GM21528 (cell line): ENCODE data around the gene PITPNC1.
"Not testable (repeated sequence)": the region's sequence is repeated elsewhere in the genome, so short reads cannot be mapped to it uniquely, and the experiment has no call there.

Experiments
- ATAC-seq: cut with Tn5 transposase; IDR thresholded peaks from one replicate; pipeline ENCODE4 v1.9.1; 2021; ENCODE audit warnings: mild to moderate bottlenecking, moderate library complexity; ENCODE audit not compliant: unreplicated experiment, low FRiP score

PITPNC1 gene

DNA sequence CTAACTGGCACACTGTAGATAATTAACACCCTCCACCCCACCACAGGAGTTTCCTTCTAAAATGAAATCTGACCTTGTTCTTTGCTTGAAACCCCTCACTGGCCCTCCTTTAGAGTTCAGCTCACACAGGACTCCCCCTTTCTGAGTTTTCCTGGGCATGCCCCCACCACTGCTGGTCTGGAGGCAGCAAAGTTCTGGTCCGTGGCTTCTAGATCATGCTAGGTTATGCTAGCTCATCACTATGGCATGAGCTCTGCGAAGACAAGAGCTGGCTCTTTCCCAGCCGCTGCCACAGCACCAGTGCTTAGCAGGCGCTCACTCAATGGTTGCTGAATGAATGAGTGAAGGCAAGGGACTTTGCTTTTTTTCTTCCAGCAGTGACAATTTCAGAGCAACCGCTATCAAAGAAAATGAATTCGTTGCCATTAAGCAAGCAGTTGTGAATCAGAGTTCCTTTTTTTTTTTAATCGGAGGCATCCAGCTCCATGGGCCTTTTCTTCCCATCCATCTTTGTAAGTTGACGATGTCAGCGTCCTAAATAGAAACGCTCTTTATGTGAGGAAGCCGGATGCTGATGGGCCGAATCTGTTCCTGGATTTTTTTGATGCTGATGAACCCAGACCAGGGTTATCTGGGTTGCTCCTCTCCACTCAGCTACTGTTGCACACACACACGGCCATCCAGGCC, 259.9 kb downstream of the PITPNC1 start:
- ATAC-seq: no peak

- no peak for ATAC-seq
Measured at GRCh38 chr17:67637901-67638641, 261.0 kb downstream of the PITPNC1 start.

GRCh38 chr17:67638871-67639270, 261.8 kb downstream of the PITPNC1 start:
- ATAC-seq: no peak

- ATAC-seq: no peak
Measured at GRCh38 chr17:67639555-67639954, 262.5 kb downstream of the PITPNC1 start.

DNA sequence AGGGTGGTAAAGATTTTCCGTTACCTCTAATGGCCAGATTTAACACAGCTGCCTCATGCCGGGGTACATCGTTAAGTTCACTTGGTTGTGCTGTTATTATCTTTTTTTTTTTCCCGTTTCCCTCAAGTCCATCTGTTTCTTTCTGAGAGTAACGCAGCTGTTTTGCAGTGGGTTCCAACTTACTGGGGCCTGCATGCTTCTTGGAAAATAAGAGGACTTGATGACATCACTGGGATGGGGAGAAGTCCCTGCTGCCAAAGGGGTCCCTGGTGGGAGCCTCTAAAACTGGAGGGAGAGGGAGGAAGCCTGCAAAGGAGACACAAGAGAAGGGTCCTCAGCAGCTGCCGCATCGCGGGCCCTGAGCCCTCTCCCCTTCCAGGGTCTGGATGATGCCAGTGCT, 262.9 kb downstream of the PITPNC1 start:
- ATAC-seq: no peak

DNA sequence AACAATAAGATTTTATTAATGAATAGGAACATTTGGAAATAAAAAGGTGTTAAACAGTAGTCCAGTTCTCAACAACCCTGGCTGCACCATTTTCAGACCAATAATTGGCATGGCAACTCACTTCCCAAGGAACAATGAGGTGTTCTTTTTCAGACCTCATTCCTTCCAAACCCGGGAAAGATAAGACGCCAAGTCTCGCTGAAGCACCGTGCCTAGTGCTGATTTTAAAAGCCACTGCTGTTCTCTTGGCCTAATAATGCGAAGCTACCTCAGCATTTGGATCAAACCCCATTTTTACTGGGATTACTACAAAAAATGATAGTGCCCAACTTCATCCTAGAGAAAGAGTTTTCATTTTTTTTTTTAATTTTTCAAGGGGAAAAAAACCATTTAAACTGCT, 265.4 kb downstream of the PITPNC1 start:
- ATAC-seq: no peak

DNA sequence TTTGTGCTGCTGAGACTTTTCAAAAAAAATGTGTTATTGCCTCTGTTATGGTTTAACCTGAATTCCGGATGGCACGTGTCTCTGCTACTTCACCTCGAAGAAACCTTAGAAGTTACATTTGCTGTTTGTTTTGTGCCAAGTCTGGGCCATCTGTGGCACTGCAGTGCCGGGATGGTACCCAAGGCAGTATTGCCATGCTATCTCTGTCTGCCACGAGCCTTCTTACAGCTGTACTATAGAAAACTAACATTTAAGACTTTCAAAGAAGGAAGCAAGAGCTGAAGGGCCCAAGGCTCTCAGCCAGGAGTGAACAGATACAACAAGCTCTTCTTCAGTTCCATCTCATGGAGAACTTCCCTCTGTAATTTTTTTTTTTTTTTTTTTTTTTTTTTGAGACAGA, 267.0 kb downstream of the PITPNC1 start:
- no peak for ATAC-seq

DNA sequence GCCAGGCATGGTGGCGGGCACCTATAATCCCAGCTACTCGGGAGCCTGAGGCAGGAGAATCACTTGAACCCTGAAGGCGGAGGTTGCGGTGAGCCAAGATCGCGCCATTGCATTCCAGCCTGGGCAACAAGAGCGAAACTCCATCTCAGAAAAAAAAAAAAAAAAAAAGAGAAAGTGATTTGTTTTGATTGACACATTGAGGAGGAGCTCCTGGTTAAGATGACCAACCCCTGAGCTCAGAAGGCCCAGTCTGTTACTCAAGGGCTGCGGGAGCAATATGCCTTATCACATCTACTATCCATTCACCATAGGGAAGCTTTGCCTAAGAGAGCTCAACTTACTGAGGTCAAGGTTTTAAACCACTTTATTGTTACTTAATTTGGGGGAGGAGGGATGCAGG, 268.1 kb downstream of the PITPNC1 start:
- not testable (repeated sequence) for ATAC-seq

DNA sequence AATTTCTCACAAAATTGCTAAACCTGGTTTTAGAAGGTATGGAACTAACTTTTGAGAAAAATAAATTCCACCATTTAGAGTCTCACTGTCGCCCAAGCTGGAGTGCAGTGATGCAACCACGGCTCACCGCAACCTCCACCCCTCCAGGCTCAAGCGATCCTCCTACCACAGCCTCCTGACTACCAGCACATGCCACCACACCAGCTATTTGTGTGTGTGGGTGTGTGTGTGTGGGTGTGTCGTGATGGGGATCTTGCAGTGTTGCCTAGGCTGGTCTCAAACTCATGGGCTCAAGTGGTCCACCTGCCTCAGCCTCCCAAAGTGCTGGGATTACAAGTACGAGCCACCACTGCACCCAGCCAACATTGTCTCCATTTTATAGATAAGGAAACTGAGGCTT, 269.4 kb downstream of the PITPNC1 start:
- no peak for ATAC-seq

- ATAC-seq: no peak
Measured at GRCh38 chr17:67647482-67647881, 270.4 kb downstream of the PITPNC1 start.

- ATAC-seq: no peak
Measured at GRCh38 chr17:67648032-67648905, 271.2 kb downstream of the PITPNC1 start.

- not testable (repeated sequence) for ATAC-seq
Measured at GRCh38 chr17:67648906-67649295, 271.8 kb downstream of the PITPNC1 start.

GRCh38 chr17:67649891-67650290, 272.8 kb downstream of the PITPNC1 start:
- ATAC-seq: no peak

GRCh38 chr17:67651218-67651579, 274.1 kb downstream of the PITPNC1 start:
- not testable (repeated sequence) for ATAC-seq

GRCh38 chr17:67652433-67652832, 275.4 kb downstream of the PITPNC1 start:
- ATAC-seq: no peak

- no peak for ATAC-seq
Measured at GRCh38 chr17:67655478-67656148, 278.5 kb downstream of the PITPNC1 start.

DNA sequence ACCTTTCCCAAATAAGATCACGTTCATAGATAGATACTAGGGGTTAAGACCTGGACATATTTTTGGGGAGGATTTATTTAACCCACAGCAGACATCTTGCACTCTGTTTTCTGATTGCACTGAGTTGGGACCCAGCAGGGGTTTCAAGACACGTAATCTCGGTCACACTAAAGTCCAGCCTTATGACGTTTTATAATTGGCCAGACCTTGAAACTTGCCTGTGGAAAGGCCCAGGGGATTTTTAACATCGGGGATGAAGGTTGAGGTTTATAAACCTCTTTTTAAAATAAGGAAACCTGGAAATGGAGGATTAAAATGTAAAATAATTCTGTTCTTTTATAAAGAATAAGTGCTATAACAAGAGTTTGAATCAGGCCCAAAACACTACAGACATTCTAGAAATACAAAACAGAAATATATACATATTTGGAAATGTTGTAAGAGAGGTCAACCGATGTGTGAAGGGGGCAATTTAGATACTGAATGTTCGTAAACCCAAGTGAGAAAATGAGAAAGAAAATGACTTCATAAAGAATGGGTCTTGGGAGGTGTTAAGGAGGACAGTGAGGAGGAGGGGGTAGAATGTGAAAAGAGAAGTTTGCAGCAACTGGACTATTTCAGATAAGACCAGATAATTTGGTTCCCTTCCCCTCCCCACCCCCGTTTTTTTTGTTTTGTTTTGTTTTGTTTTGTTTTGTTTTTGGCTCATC, 279.6 kb downstream of the PITPNC1 start:
- no peak for ATAC-seq

DNA sequence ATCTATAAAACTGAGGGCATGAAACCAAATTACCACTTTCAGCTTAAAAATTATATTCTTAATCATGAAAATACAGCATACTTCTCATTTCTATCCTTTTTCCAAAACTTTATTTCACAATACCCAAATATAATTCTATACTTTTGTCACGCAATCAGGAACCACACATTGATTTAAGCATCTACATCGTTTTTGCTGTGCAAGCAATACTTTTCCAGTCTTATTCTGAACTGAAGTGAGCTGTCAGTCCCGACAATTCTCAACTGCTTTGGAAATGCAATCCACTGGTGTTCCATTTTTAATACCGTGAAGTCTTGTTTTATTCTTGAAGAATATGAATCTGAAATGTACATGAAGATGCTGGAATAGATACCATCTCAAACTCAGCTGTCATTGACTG, 280.5 kb downstream of the PITPNC1 start:
- ATAC-seq: no peak

DNA sequence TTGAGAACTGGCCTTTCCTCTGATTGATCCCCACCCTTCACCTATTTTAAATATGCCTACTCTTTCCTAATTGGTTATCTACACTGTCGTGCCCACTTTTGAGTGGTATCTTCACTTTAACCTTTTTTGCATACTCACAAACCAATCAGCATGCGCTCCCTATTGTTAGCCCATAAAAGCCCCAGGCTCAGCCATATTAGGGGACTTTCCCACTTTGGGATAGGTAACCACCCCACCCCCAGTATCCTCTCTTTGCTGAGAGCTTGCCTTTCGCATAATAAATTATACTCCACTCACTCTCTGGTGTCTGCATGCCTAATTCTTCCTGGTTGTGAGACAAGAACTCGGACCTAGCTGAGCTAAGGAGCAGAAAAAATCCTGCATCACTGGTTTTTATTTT, 281.2 kb downstream of the PITPNC1 start:
- ATAC-seq: no peak

DNA sequence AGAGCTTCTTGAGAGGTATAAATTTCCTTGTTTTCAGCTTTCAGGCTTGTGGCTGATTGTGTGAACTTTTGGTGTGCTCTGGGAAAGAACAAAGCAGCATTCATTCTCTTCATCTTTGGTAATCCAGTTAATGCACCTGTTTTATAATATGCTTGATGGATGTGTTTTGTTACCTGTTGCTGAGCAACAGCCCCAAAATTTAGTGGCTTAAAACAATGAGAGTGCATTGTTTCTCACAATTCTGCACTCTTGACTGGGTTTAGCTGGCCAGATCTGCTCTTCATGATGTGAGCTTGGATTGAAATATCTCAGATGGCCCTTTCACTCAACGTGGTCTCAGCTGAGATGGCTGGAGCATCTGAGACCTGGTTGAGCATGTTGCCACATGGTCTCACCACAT, 281.9 kb downstream of the PITPNC1 start:
- ATAC-seq: no peak
